GM21717 (cell line): Measurements from ENCODE around the gene BOC.

ENCODE experiments used
- ATAC-seq: cut with Tn5 transposase; IDR thresholded peaks from one replicate; pipeline ENCODE4 v1.9.1; 2021; ENCODE audit warnings: mild to moderate bottlenecking, moderate library complexity; ENCODE audit not compliant: unreplicated experiment

Gene BOC

DNA sequence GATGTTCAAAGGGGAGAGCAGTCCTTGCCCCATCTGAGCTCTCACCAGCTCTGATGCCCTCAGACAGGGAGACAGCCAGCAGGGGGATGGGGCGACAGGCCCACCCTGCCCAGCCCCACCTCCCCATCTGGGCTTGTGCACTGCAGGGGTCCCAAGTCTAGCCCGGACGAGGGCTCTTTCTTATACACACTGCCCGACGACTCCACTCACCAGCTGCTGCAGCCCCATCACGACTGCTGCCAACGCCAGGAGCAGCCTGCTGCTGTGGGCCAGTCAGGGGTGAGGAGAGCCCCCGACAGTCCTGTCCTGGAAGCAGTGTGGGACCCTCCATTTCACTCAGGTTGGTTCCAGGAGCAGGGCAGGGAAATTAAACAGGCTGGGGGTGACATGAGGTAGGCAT, 73.9 kb downstream of the BOC start:
- ATAC-seq, result no peak

- no peak for ATAC-seq
These were observed 74.4 kb downstream of the BOC start for GRCh38 chr3:113285741-113286140.

DNA sequence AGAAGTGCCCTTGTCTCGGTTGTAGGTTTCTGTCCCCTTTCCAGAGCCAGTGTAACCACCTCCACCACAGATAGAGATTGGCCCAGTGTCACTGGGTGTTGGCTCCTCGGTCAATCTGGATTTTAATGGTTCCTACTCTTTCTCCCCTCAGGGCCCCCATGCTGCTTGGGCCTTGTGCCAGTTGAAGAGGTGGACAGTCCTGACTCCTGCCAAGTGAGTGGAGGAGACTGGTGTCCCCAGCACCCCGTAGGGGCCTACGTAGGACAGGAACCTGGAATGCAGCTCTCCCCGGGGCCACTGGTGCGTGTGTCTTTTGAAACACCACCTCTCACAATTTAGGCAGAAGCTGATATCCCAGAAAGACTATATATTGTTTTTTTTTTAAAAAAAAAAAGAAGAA, 75.2 kb downstream of the BOC start:
- no peak for ATAC-seq

- ATAC-seq, result no peak
These were observed 75.9 kb downstream of the BOC start for GRCh38 chr3:113287111-113287802.

- no peak for ATAC-seq
These were observed 76.7 kb downstream of the BOC start for GRCh38 chr3:113287803-113288648.

DNA sequence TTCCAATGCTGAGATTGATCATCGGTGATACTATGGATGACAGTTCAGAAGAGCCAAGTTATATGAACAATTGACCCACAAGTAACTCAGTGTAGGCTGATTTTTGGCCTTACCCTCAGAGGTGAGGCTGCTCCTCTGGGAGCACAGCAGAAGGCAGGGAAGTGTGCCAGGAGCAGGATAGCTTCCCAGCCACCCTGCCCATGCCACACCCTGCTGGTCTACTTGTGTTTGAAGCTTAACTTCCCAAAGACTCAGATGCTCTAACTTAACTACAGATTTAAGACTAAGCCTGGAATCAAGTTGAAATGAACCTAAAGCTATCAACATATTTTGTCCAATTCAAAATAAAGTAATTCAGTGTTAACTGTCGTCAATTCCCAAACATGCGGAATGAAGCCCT, 77.5 kb downstream of the BOC start:
- ATAC-seq, result no peak

- no peak for ATAC-seq
These were observed 80.2 kb downstream of the BOC start for GRCh38 chr3:113291572-113291971.

GRCh38 chr3:113292933-113293332, 81.6 kb downstream of the BOC start:
- ATAC-seq, result no peak

- ATAC-seq, result no peak
These were observed 82.0 kb downstream of the BOC start for GRCh38 chr3:113293348-113293747.

- ATAC-seq, result no peak
These were observed 84.1 kb downstream of the BOC start for GRCh38 chr3:113295463-113295862.

GRCh38 chr3:113297287-113297686, 85.9 kb downstream of the BOC start:
- ATAC-seq, result no peak

- ATAC-seq, result no peak
These were observed 86.5 kb downstream of the BOC start for GRCh38 chr3:113297841-113298240.

- ATAC-seq, result no peak
These were observed 89.2 kb downstream of the BOC start for GRCh38 chr3:113300596-113300995.

DNA sequence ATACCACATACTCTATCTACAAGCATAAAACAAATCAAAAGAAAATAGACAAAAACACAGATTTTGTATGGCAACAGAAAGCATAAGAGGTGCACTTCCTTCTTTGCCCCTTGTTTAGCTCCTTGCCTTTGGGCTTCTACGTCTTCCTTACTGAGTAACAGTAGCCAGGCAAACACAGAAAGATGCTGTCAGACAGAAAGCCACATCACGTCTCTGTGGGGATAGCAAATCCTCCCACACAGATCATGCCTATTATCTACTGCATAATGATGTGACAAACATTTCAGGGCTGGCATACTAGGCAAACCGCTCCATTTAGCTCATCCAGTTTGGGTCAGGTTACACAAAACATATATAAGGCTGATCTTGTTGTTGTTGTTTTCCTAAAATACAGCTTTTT, 92.7 kb downstream of the BOC start:
- no peak for ATAC-seq

- ATAC-seq, result no peak
These were observed 93.6 kb downstream of the BOC start for GRCh38 chr3:113304856-113305540.

GRCh38 chr3:113310960-113311359, 99.6 kb downstream of the BOC start:
- no peak for ATAC-seq

DNA sequence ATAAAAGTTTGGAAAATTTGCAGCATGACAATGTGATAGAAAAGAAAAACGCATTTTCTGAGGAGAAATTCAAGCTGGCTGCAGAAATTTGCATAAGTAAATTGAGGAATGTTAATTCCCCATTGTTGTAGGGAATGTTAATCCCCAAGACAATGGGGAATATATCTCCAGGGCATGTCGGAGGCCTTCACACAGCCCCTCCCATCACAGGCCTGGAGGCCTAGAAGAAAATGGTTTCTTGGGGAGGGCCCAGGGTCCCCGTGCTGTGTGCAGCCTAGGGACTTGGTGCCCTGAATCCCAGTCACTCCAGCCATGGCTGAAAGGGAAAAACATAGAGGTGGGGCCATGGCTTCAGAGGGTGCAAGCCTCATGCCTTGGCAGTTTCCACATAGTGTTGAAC, 101.1 kb downstream of the BOC start:
- no peak for ATAC-seq

DNA sequence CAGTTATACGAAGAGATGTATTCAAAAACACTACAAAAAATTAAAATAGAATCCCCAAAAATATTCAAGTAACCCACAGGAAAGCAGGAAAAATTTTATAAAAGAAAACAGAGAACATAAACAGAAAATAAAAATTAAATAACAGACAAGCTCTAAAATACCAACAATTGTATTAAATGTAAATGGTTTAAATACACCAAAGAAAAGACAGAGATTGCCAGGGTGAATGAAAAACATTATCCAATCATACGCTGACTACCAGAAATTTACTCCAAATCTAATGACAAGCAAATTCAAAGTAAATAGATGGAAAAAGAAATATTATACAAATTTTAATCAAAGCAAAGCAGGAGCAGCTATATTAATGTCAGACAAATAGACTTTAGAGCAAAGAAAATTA, 103.6 kb downstream of the BOC start:
- no peak for ATAC-seq

- no peak for ATAC-seq
These were observed 118.4 kb downstream of the BOC start for GRCh38 chr3:113329757-113330156.

- no peak for ATAC-seq
These were observed 119.4 kb downstream of the BOC start for GRCh38 chr3:113330742-113331141.

DNA sequence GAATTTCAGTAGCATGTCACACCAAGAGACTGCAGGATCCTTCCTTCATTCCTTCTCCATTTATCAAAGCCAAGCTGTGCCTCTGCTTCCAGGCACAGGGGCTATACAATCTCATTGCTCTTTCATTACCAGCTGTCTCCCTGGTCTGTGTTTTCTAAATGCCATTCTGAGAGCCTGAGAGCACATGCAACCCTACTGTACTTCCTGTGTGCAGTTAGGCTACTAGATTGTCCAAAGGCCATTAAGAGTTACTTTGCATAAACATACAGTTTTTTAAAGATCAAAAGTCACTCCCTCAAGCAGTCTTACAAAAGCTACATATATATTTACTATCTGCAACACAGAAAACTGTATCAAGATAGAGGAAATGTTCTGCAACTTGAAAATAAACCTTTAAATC, 119.8 kb downstream of the BOC start:
- no peak for ATAC-seq
